Transverse colon (tissue), 4 donors: ENCODE data around the gene THBD. TPM values are rescaled to one million over a fixed set of nuclear protein-coding genes. Genes with fewer than 3 reads are reported as not detected.

Experiments used
- DNase-seq: peaks from one replicate; pipeline ENCODE4 v3.0.0-alpha.2; 2019
- H3K27ac ChIP-seq, 4 donors: fragments of 200-600 bp; sonication (generic); 2 replicates each; pipeline ENCODE4 v1.5.1; 2016 to 2018; ENCODE audit warnings: inconsistent platforms in 4 of 4
- H3K27me3 ChIP-seq: fragments of 200-600 bp; sonication (generic); 2 replicates; pipeline ENCODE4 v1.5.1; 2017; ENCODE audit warnings: inconsistent platforms
- H3K36me3 ChIP-seq, 4 donors: fragments of 200-600 bp; sonication (generic); 2 replicates each; pipeline ENCODE4 v1.5.1; 2017 to 2019; ENCODE audit warnings: inconsistent platforms in 4 of 4
- H3K4me1 ChIP-seq, 4 donors: fragments of 200-600 bp; sonication (generic); 2 replicates each; pipeline ENCODE4 v1.5.1; 2017 to 2020; ENCODE audit warnings: inconsistent platforms in 4 of 4
- H3K4me3 ChIP-seq, 4 donors: fragments of 200-600 bp; sonication (generic); 1 replicate in 1 of 4; 2 replicates in 3 of 4; pipeline versions ENCODE4 v1.5.1 to v1.6.1; 2017 to 2019; ENCODE audit warnings: inconsistent platforms in 4 of 4
- H3K9me3 ChIP-seq, 2 donors: fragments of 200-600 bp; sonication (generic); 2 replicates each; pipeline ENCODE4 v1.5.1; 2017 to 2019; ENCODE audit warnings: inconsistent platforms in 2 of 2
- EP300 ChIP-seq: sonication (generic); formaldehyde crosslinking; IDR thresholded peaks from one replicate; pipeline ENCODE4 v1.6.1; 2017; ENCODE audit warnings: antibody characterized with exemption, low read depth
- POLR2A ChIP-seq: fragments of 450-650 bp; IDR thresholded peaks from one replicate; pipeline ENCODE4 v1.6.1; 2016; ENCODE audit warnings: antibody characterized with exemption, mild to moderate bottlenecking, moderate library complexity
- POLR2AphosphoS5 ChIP-seq, 3 donors: sonication (generic); formaldehyde crosslinking; IDR thresholded peaks; one replicate each; pipeline ENCODE4 v1.6.1; 2016; ENCODE audit warnings: antibody characterized with exemption in 3 of 3
- WGBS, 2 donors: methylation state at CpG; one replicate each; pipeline ENCODE4 v1.1.5; 2018; ENCODE audit warnings: low coverage in 1 of 2; 5-methylcytosine and 5-hydroxymethylcytosine counted together
- in situ Hi-C, 4 donors: fragments of 200-750 bp; cut with MboI; loops; one replicate each; pipeline versions ENCODE4 v1.15.0 to v1.15.1; 2017; ENCODE audit warnings: low sequenced_read_pairs in 3 of 4, low pct_ligation_motif_present in 1 of 4, low pct_unique_long_range_greater_than_20kb in 1 of 4
- intact Hi-C: fragments of 100-400 bp; cut with DNase I; formaldehyde crosslinking; loops from one replicate; pipeline ENCODE4 v1.15.1; 2023; ENCODE audit warnings: low total_unique reads
- total RNA-seq, 4 donors: library from RNA; depleted of rRNA; stranded (reverse); fragments of >200 nt; gene quantifications; one replicate each; pipeline ENCODE4 v1.1.0, GENCODE V29; 2016
- TF ChIP-seq, protein P1 (sequence below), 5 experiments: fragments of 200-600 bp in 3 of 5; fragments of 450-650 bp in 2 of 5; sonication (generic) in 3 of 5; IDR thresholded peaks; 1 replicate in 2 of 5; 2 replicates in 3 of 5; pipeline ENCODE4 v1.5.1; 2016 to 2017; ENCODE audit warnings: antibody characterized with exemption in 5 of 5, inconsistent platforms in 3 of 5, mild to moderate bottlenecking in 2 of 5, moderate library complexity in 1 of 5

THBD gene
- total RNA-seq, 4 donors from 2014 or later: 7.8 to 30.3 (median 18.6) TPM

DNA sequence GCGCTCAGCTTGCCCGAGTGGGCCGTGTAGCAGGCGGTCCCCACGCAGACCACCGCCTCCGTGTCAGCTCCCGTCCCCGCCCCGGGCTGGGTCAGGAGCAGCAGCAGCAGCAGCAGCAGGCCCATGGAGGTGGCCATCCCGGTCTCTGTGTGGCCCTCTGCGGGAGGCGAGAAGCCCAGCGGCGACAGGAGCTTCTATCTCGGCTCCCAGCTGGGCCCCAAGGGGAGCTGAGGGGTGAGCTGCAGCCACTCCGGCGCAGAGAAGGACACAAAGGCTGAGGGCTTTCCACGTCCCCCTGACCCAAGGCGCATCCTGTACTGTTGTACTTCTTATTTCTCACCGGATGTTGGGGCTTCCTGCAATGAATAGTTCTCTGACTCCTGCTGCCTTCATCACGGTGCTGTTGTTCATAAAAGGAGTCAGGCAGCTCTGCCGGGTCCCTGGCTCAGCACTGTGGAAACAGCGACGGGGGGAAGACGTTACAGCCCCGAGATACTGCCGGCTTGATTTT lies 36.6 kb upstream of the THBD start, which contains the start of gene CD93:
Gene CD93 (minus strand): TSS at position 269 of the 511 bp plus-strand sequence. CDS start 132 bp downstream, at position 137.
- Histone ChIP-seq H3K4me3 (peak within 1 kb of the TSS in 2 of 4 donors; percentile 12 to 22), H3K27me3 (no peaks in the 10 kb centered on the region), H3K9me3 (no peaks in the 10 kb centered on the region), H3K4me1 (no peaks in the 10 kb centered on the region), H3K27ac (peak within 1 kb of the TSS; percentile 64 to 74 (median 68)), H3K36me3 (no peaks in the 10 kb centered on the region)
- DNase-seq: no peak
- 73% methylated on average over 25 of the region's 28 CpGs; no CpG with 5 or more reads in 1 of the 2 donors for WGBS, 2 donors
- in situ Hi-C loops (no loop called here), intact Hi-C loops (no loop called here)
- TF ChIP-seq, protein P1, sequence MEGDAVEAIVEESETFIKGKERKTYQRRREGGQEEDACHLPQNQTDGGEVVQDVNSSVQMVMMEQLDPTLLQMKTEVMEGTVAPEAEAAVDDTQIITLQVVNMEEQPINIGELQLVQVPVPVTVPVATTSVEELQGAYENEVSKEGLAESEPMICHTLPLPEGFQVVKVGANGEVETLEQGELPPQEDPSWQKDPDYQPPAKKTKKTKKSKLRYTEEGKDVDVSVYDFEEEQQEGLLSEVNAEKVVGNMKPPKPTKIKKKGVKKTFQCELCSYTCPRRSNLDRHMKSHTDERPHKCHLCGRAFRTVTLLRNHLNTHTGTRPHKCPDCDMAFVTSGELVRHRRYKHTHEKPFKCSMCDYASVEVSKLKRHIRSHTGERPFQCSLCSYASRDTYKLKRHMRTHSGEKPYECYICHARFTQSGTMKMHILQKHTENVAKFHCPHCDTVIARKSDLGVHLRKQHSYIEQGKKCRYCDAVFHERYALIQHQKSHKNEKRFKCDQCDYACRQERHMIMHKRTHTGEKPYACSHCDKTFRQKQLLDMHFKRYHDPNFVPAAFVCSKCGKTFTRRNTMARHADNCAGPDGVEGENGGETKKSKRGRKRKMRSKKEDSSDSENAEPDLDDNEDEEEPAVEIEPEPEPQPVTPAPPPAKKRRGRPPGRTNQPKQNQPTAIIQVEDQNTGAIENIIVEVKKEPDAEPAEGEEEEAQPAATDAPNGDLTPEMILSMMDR (IDR thresholded peaks at IDR 0.05): no peak
- peak in 2 of 3 donors; percentile 10 to 29 for TF ChIP-seq POLR2AphosphoS5 (IDR thresholded peaks at IDR 0.05)
- TF ChIP-seq POLR2A: peak; percentile 25

DNA sequence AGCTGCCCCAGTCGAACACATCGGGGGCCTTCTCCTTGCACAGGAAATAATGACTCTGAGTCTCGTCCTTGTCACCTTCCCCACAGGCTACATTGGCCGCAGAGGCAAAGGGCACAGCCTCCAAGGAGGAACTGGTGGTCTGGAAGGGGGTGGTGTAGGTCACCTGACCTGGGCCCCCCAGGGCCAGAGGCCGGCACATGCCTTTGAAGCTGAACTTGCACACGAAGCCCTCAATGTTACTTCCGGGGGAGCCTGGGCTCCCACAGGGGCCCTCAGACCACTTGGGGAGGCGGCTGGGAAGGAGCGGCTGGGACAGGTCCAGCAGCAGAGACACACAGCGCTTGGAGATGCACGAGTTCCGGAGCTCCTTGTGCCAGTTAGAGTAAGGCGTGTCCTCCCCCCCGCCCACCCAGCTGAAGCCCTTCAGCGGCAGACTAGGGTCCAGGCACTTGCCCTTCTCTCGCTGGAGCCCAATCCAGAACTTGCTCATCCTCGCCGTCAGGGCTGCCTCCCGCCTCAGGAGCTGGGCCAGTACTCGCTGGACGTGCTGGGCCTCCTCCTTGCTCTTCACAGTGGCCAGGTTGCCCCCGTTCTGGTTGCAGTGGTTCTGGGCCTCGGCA lies 36.1 kb upstream of the THBD start:
- H3K9me3 ChIP-seq: no peaks in the 10 kb centered on the region
- no peak for DNase-seq
- H3K36me3 ChIP-seq: no peaks in the 10 kb centered on the region
- no peak for TF ChIP-seq POLR2A
- no peak for TF ChIP-seq POLR2AphosphoS5 (IDR thresholded peaks at IDR 0.05)
- no peak for TF ChIP-seq EP300
- TF ChIP-seq, protein P1 (IDR thresholded peaks at IDR 0.05): no peak
- WGBS, 2 donors: 86% methylated on average over 18 of the region's 23 CpGs; no CpG with 5 or more reads in 1 of the 2 donors
- peak overlapping the region; percentile 64 to 74 (median 68) for H3K27ac ChIP-seq
- intact Hi-C loops: no loop called here
- in situ Hi-C loops: no loop called here
- no peaks in the 10 kb centered on the region for H3K27me3 ChIP-seq
- no peaks in the 10 kb centered on the region for H3K4me1 ChIP-seq
- H3K4me3 ChIP-seq: peak overlapping the region in 2 of 4 donors; percentile 12 to 22

DNA sequence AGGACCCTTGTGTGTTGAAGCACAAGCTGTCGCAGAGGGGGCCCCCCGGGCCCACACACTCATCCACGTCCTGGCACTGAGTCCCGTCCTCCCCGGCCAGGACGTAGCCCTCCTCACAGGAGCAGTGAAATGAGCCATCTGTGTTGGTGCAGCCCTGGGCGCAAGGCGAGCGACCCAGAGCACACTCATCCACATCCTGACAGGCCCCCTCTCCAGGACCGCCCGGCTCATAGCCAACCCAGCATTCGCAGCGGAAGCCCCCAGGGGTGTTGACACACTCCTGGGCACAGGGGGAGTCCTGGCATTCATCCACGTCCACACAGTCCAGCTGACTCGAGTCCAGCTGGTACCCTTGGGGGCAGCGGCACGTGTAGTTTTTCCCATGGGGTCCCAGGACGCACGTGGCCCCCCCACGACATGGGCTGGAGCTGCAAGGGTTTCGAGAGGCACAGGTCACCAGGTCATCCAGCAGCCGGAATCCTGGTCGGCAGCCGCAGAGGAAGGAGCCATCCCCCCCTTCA lies 35.4 kb upstream of the THBD start:
- no peaks in the 10 kb centered on the region for H3K36me3 ChIP-seq
- peak overlapping the region; percentile 64 to 74 (median 68) for H3K27ac ChIP-seq
- peak overlapping the region in 3 of 4 donors; percentile 3 to 12 (median 6) for H3K4me3 ChIP-seq
- WGBS, 2 donors: 75% methylated on average over 20 of the region's 24 CpGs; no CpG with 5 or more reads in 1 of the 2 donors
- H3K27me3 ChIP-seq: no peaks in the 10 kb centered on the region
- no peaks in the 10 kb centered on the region for H3K9me3 ChIP-seq
- in situ Hi-C loops: no loop called here
- no peaks in the 10 kb centered on the region for H3K4me1 ChIP-seq
- no peak for DNase-seq
- TF ChIP-seq EP300 (no peak), POLR2A (no peak), POLR2AphosphoS5 (IDR thresholded peaks at IDR 0.05) (no peak)
- TF ChIP-seq, protein P1 (IDR thresholded peaks at IDR 0.05): no peak
- intact Hi-C loops: no loop called here

DNA sequence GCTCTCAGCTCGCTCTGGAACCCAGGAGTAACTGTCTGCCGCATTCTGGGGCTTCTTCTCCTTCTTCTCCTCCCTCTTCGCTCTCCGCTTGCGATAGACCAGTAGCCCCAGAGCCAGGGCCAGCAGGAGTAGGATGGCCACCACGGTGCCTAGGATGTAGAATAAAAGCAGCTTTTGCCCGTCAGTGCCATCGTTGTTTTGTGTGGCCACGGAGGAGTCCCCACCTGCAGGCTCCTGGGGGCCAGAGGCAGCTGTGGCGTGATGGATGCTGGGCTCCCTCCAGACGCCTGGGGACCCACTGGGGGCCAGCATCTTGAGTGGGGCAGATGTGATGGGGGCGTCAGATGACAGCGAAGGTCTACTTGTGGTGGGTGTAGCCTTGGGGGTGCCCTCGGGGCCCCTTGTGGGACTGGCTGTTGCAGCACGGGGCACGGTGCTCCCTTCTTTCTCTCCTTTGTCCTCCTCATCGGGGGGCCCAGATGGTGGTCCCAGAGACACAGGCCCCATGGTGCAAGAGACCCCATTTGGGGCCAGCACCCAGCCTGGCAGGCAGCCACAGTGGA lies 34.9 kb upstream of the THBD start:
- TF ChIP-seq EP300: no peak
- TF ChIP-seq POLR2A: no peak
- Histone ChIP-seq H3K27me3 (no peaks in the 10 kb centered on the region), H3K4me3 (peak overlapping the region in 3 of 4 donors; percentile 3 to 12 (median 6)), H3K9me3 (no peaks in the 10 kb centered on the region), H3K27ac (peak overlapping the region; percentile 64 to 74 (median 68)), H3K4me1 (no peaks in the 10 kb centered on the region), H3K36me3 (no peaks in the 10 kb centered on the region)
- in situ Hi-C loops: no loop called here
- DNase-seq: no peak
- 75% methylated on average over 16 of the region's 17 CpGs; no CpG with 5 or more reads in 1 of the 2 donors for WGBS, 2 donors
- intact Hi-C loops: no loop called here
